Measurements from ENCODE around the gene SOX6.

Gene SOX6

DNA sequence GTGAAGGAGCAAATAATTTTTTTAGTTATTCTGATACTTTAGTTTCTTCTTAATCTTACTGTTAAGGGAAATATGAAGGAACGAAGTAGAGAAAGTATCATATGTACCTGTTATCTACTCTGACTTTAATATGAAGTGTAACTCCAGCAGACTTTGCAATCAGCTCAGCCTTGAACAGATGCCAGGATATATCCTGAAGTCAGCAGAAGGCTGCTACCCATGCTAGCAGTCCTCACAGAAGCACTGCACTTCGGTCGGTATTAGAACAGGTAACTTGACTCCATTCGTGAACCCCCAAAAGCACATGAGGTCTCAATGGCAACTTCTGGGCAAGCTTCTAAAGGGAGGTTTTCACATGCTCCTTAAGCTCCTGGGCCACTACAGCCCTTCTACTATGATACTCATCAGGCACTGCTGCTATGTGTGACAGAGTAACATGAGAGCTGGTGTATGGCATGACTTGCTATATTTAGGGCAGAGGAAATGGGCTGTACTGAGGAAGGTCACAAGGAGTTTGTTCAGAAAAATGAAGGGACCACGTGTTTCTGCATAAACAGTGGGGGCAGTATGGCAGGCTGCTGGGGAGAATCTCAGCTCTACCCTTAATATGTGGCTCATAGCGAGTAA lies 344.1 kb downstream of the SOX6 start:
- Histone ChIP-seq H3K36me3 (ENCODE audit: insufficient read depth, low read length) (no peaks in the 10 kb centered on the region), H3K4me1 (ENCODE audit: insufficient read depth, low read length, severe bottlenecking) (no peaks in the 10 kb centered on the region), H4K20me1 (ENCODE audit: insufficient read depth, low read length) (no peaks in the 10 kb centered on the region), H3K79me2 (ENCODE audit: insufficient read depth, low read length) (no peaks in the 10 kb centered on the region), H3K9me3 (ENCODE audit: low read length) (no peaks in the 10 kb centered on the region), H3K27me3 (ENCODE audit: insufficient read depth, low read length) (no peaks in the 10 kb centered on the region), H3K27ac (ENCODE audit: low read depth, low read length, poor library complexity, severe bottlenecking) (no peak overlapping the region), H3K4me3 (ENCODE audit: low read depth, low read length, poor library complexity, severe bottlenecking) (no peak overlapping the region), H2AFZ (ENCODE audit: low read length) (no peak overlapping the region), H3F3A (ENCODE audit: insufficient read depth, low read length) (no peaks in the 10 kb centered on the region), H3K9ac (ENCODE audit: low read length) (no peak overlapping the region), H3K9me2 (ENCODE audit: low read depth, low read length) (no peaks in the 10 kb centered on the region), H3K4me2 (ENCODE audit: low read length) (no peak overlapping the region)
- TF ChIP-seq, protein P1, sequence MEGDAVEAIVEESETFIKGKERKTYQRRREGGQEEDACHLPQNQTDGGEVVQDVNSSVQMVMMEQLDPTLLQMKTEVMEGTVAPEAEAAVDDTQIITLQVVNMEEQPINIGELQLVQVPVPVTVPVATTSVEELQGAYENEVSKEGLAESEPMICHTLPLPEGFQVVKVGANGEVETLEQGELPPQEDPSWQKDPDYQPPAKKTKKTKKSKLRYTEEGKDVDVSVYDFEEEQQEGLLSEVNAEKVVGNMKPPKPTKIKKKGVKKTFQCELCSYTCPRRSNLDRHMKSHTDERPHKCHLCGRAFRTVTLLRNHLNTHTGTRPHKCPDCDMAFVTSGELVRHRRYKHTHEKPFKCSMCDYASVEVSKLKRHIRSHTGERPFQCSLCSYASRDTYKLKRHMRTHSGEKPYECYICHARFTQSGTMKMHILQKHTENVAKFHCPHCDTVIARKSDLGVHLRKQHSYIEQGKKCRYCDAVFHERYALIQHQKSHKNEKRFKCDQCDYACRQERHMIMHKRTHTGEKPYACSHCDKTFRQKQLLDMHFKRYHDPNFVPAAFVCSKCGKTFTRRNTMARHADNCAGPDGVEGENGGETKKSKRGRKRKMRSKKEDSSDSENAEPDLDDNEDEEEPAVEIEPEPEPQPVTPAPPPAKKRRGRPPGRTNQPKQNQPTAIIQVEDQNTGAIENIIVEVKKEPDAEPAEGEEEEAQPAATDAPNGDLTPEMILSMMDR (IDR thresholded peaks at IDR 0.05; ENCODE audit: low read length) = no peak
- no peak for TF ChIP-seq EZH2 (IDR thresholded peaks at IDR 0.05; ENCODE audit: borderline replicate concordance, low read length)

- H3K9ac ChIP-seq (ENCODE audit: low read length) = no peak overlapping the region
- no peaks in the 10 kb centered on the region for H3K9me2 ChIP-seq (ENCODE audit: low read depth, low read length)
- H3K4me2 ChIP-seq (ENCODE audit: low read length) = no peak overlapping the region
- no peaks in the 10 kb centered on the region for H3K79me2 ChIP-seq (ENCODE audit: insufficient read depth, low read length)
- no peaks in the 10 kb centered on the region for H3K36me3 ChIP-seq (ENCODE audit: insufficient read depth, low read length)
- H3F3A ChIP-seq (ENCODE audit: insufficient read depth, low read length) = no peaks in the 10 kb centered on the region
- no peaks in the 10 kb centered on the region for H3K4me1 ChIP-seq (ENCODE audit: insufficient read depth, low read length, severe bottlenecking)
- no peaks in the 10 kb centered on the region for H4K20me1 ChIP-seq (ENCODE audit: insufficient read depth, low read length)
- H3K9me3 ChIP-seq (ENCODE audit: low read length) = no peaks in the 10 kb centered on the region
- H2AFZ ChIP-seq (ENCODE audit: low read length) = no peak overlapping the region
- H3K27me3 ChIP-seq (ENCODE audit: insufficient read depth, low read length) = no peaks in the 10 kb centered on the region
- H3K4me3 ChIP-seq (ENCODE audit: low read depth, low read length, poor library complexity, severe bottlenecking) = no peak overlapping the region
- no peak for TF ChIP-seq EZH2 (IDR thresholded peaks at IDR 0.05; ENCODE audit: borderline replicate concordance, low read length)
- TF ChIP-seq, protein P1 (IDR thresholded peaks at IDR 0.05; ENCODE audit: low read length) = no peak
- H3K27ac ChIP-seq (ENCODE audit: low read depth, low read length, poor library complexity, severe bottlenecking) = no peak overlapping the region
Measured at GRCh38 chr11:16011396-16011795, 344.9 kb downstream of the SOX6 start.

- Histone ChIP-seq H3K9ac (ENCODE audit: low read length) (no peak overlapping the region), H2AFZ (ENCODE audit: low read length) (no peak overlapping the region), H3K27me3 (ENCODE audit: insufficient read depth, low read length) (no peaks in the 10 kb centered on the region), H3K27ac (ENCODE audit: low read depth, low read length, poor library complexity, severe bottlenecking) (no peak overlapping the region), H3K4me1 (ENCODE audit: insufficient read depth, low read length, severe bottlenecking) (no peaks in the 10 kb centered on the region), H3K9me3 (ENCODE audit: low read length) (no peaks in the 10 kb centered on the region), H3K79me2 (ENCODE audit: insufficient read depth, low read length) (no peaks in the 10 kb centered on the region), H3K9me2 (ENCODE audit: low read depth, low read length) (no peaks in the 10 kb centered on the region), H4K20me1 (ENCODE audit: insufficient read depth, low read length) (no peaks in the 10 kb centered on the region), H3K4me3 (ENCODE audit: low read depth, low read length, poor library complexity, severe bottlenecking) (no peak overlapping the region), H3F3A (ENCODE audit: insufficient read depth, low read length) (no peaks in the 10 kb centered on the region), H3K4me2 (ENCODE audit: low read length) (no peak overlapping the region), H3K36me3 (ENCODE audit: insufficient read depth, low read length) (no peaks in the 10 kb centered on the region)
- TF ChIP-seq EZH2 (IDR thresholded peaks at IDR 0.05; ENCODE audit: borderline replicate concordance, low read length) = no peak
- TF ChIP-seq, protein P1 (IDR thresholded peaks at IDR 0.05; ENCODE audit: low read length) = no peak
Measured at GRCh38 chr11:16009021-16009420, 347.3 kb downstream of the SOX6 start.
